Endodermal cell (in vitro differentiated cells): Measurements from ENCODE around the gene DCXR. TPM values are rescaled to one million over a fixed set of nuclear protein-coding genes. Genes with fewer than 3 reads are reported as not detected.

Experiments used
- DNase-seq: peaks from one replicate; pipeline ENCODE4 v3.0.0-alpha.2; 2017
- H3K27ac ChIP-seq: 2 replicates; pipeline ENCODE4 v1.5.1; 2013; ENCODE audit warnings: mild to moderate bottlenecking, low read depth, low read length, moderate library complexity
- H3K27me3 ChIP-seq: 2 replicates; pipeline ENCODE4 v1.6.1; 2013; ENCODE audit warnings: mild to moderate bottlenecking, low read length, moderate library complexity; ENCODE audit not compliant: insufficient read depth, control insufficient read depth, poor library complexity, severe bottlenecking
- H3K36me3 ChIP-seq: 2 replicates; pipeline ENCODE4 v1.7.0; 2013; ENCODE audit warnings: mild to moderate bottlenecking, low read length, moderate library complexity; ENCODE audit not compliant: control insufficient read depth, insufficient read depth
- H3K4me1 ChIP-seq: one replicate; pipeline ENCODE4 v1.7.0; 2013; ENCODE audit warnings: low read length; ENCODE audit not compliant: control insufficient read depth, insufficient read depth
- H3K4me3 ChIP-seq: 2 replicates; pipeline ENCODE4 v1.5.1; 2013; ENCODE audit warnings: mild to moderate bottlenecking, low read length, moderate library complexity
- H3K9ac ChIP-seq: 2 replicates; pipeline ENCODE4 v1.6.1; 2013; ENCODE audit warnings: mild to moderate bottlenecking, low read length, moderate library complexity; ENCODE audit not compliant: poor library complexity, severe bottlenecking; ENCODE audit errors: extremely low read depth
- H3K9me3 ChIP-seq: 2 replicates; pipeline ENCODE4 v1.6.1; 2013; ENCODE audit warnings: mild to moderate bottlenecking, low read length, moderate library complexity; ENCODE audit not compliant: control insufficient read depth
- H3K27ac Mint-ChIP-seq: 2 replicates; pipeline ENCODE4 v1.8.0; 2020; ENCODE audit warnings: mixed read lengths
- H3K27me3 Mint-ChIP-seq: 2 replicates; pipeline ENCODE4 v1.8.0; 2021; ENCODE audit warnings: mild to moderate bottlenecking, mixed read lengths; ENCODE audit not compliant: insufficient read depth
- H3K36me3 Mint-ChIP-seq: 2 replicates; pipeline ENCODE4 v1.8.0; 2020; ENCODE audit warnings: low read depth, mixed read lengths
- H3K4me1 Mint-ChIP-seq: 2 replicates; pipeline ENCODE4 v1.8.0; 2020; ENCODE audit warnings: mixed read lengths
- H3K4me3 Mint-ChIP-seq: 2 replicates; pipeline ENCODE4 v1.8.0; 2020; ENCODE audit warnings: mild to moderate bottlenecking, moderate library complexity, mixed read lengths
- H3K9me3 Mint-ChIP-seq: 2 replicates; pipeline ENCODE4 v1.8.0; 2020; ENCODE audit warnings: mild to moderate bottlenecking, mixed read lengths
- CTCF ChIP-seq: fragments of 200-600 bp; sonication (generic); conservative IDR thresholded peaks from 2 replicates; pipeline ENCODE4 v1.5.0; 2021; ENCODE audit warnings: antibody characterized with exemption, mild to moderate bottlenecking
- WGBS, 2 experiments: methylation state at CpG; one replicate each; pipeline versions ENCODE4 v1.1.5 to v1.1.7; 2013; ENCODE audit warnings: missing lambda C conversion rate in 2 of 2, mixed read lengths in 1 of 2; ENCODE audit not compliant: insufficient coverage in 1 of 2, insufficient read length in 1 of 2; 5-methylcytosine and 5-hydroxymethylcytosine counted together
- total RNA-seq, 2 donors: library from RNA; stranded (reverse); fragmentation: NEBNext Ultra II Directional in 1 of 2; extraction: Animal tissue kit (Norgen Biotek cat#: 25700) in 1 of 2; gene quantifications; 2 replicates in 1 of 2; 3 replicates in 1 of 2; pipeline ENCODE4 v1.2.1, GENCODE V29; 2021

DCXR gene
- total RNA-seq, 2 donors from 2014 or later, result 73.8 to 83.6 TPM

- Mint-ChIP-seq H3K4me1 (peaks cover 4% of the 10 kb centered on the region), H3K27me3 (peaks cover 9% of the 10 kb centered on the region), H3K36me3 (peaks cover 3% of the 10 kb centered on the region), H3K9me3 (peaks cover 2% of the 10 kb centered on the region), H3K4me3 (no peak overlapping the region), H3K27ac (no peak overlapping the region)
- H3K4me1 ChIP-seq, result no peaks in the 10 kb centered on the region
- no peak overlapping the region for H3K27ac ChIP-seq
- no peak for TF ChIP-seq CTCF
- H3K36me3 ChIP-seq, result no peaks in the 10 kb centered on the region
- DNase-seq, result no peak
- no peaks in the 10 kb centered on the region for H3K27me3 ChIP-seq
- no peak overlapping the region for H3K4me3 ChIP-seq
- WGBS, 2 experiments, result 96 to 100% methylated on average over 3 to 8 of the region's 8 CpGs
- H3K9me3 ChIP-seq, result no peaks in the 10 kb centered on the region
- no peak overlapping the region for H3K9ac ChIP-seq
These were observed 2.0 kb downstream of the DCXR start for GRCh38 chr17:82035488-82035887.

GRCh38 chr17:82034371-82035011 is 3.0 kb downstream of the DCXR start:
- no peaks in the 10 kb centered on the region for H3K9me3 ChIP-seq
- H3K27ac Mint-ChIP-seq, result no peak overlapping the region
- DNase-seq, result peak; percentile 84
- H3K27me3 Mint-ChIP-seq, result peaks cover 8% of the 10 kb centered on the region
- no peaks in the 10 kb centered on the region for H3K36me3 ChIP-seq
- no peak for TF ChIP-seq CTCF
- peaks cover 4% of the 10 kb centered on the region for H3K4me1 Mint-ChIP-seq
- no peak overlapping the region for H3K27ac ChIP-seq
- H3K4me1 ChIP-seq, result no peaks in the 10 kb centered on the region
- 85 to 90% methylated on average over 10 to 23 of the region's 23 CpGs for WGBS, 2 experiments
- no peak overlapping the region for H3K4me3 Mint-ChIP-seq
- peaks cover 3% of the 10 kb centered on the region for H3K36me3 Mint-ChIP-seq
- no peak overlapping the region for H3K9ac ChIP-seq
- no peak overlapping the region for H3K4me3 ChIP-seq
- H3K9me3 Mint-ChIP-seq, result peaks cover 2% of the 10 kb centered on the region
- no peaks in the 10 kb centered on the region for H3K27me3 ChIP-seq

- no peak for TF ChIP-seq CTCF
- no peaks in the 10 kb centered on the region for H3K9me3 ChIP-seq
- H3K27me3 ChIP-seq, result no peaks in the 10 kb centered on the region
- H3K27ac ChIP-seq, result no peak overlapping the region
- Mint-ChIP-seq H3K27me3 (peaks cover 4% of the 10 kb centered on the region), H3K36me3 (peaks cover 5% of the 10 kb centered on the region), H3K4me1 (peaks cover 4% of the 10 kb centered on the region), H3K27ac (no peak overlapping the region), H3K4me3 (no peak overlapping the region), H3K9me3 (peaks cover 2% of the 10 kb centered on the region)
- no peaks in the 10 kb centered on the region for H3K36me3 ChIP-seq
- no peaks in the 10 kb centered on the region for H3K4me1 ChIP-seq
- no peak for DNase-seq
- 95 to 100% methylated on average over 12 to 38 of the region's 38 CpGs for WGBS, 2 experiments
- no peak overlapping the region for H3K9ac ChIP-seq
- H3K4me3 ChIP-seq, result no peak overlapping the region
These were observed 4.0 kb downstream of the DCXR start for GRCh38 chr17:82033359-82034085.
